HCT116 (cell line): ENCODE results near the gene SRD5A3.

ENCODE experiments used
- ATF3 ChIP-seq: IDR thresholded peaks from 2 replicates; pipeline ENCODE4 v1.6.1; 2012
- CTCF ChIP-seq, 3 experiments: fragments of 200-600 bp in 1 of 3; sonication (generic) in 1 of 3; IDR thresholded peaks in 2 of 3; conservative IDR thresholded peaks in 1 of 3; 2 replicates each; pipeline ENCODE4 v1.5.1; 2012 to 2017; ENCODE audit warnings: low read depth in 2 of 3, low read length in 2 of 3, antibody characterized with exemption in 1 of 3, borderline replicate concordance in 1 of 3, control low read depth in 1 of 3, mild to moderate bottlenecking in 1 of 3, mixed read lengths in 1 of 3, mixed run types in 1 of 3, moderate library complexity in 1 of 3; ENCODE audit not compliant: insufficient read depth in 1 of 3
- ELF1 ChIP-seq: IDR thresholded peaks from 2 replicates; pipeline ENCODE4 v1.6.1; 2012; ENCODE audit warnings: low read depth, borderline replicate concordance
- JUND ChIP-seq: IDR thresholded peaks from 2 replicates; pipeline ENCODE4 v1.6.1; 2012
- POLR2A ChIP-seq: IDR thresholded peaks from 2 replicates; pipeline ENCODE4 v1.7.0; 2011; ENCODE audit warnings: borderline replicate concordance; ENCODE audit not compliant: insufficient read depth, insufficient read length; ENCODE audit errors: extremely low read depth
- POLR2AphosphoS5 ChIP-seq: IDR thresholded peaks from 2 replicates; pipeline ENCODE4 v1.6.1; 2011; ENCODE audit warnings: mild to moderate bottlenecking, low read depth, low read length, moderate library complexity
- RAD21 ChIP-seq: IDR thresholded peaks from 2 replicates; pipeline ENCODE4 v1.6.1; 2012; ENCODE audit warnings: low read depth, mild to moderate bottlenecking
- ZBTB33 ChIP-seq: IDR thresholded peaks from 2 replicates; pipeline ENCODE4 v1.6.1; 2011; ENCODE audit warnings: mild to moderate bottlenecking, low read length, moderate library complexity; ENCODE audit not compliant: insufficient replicate concordance; ENCODE audit errors: extremely low read depth
- ZNF274 ChIP-seq: fragments of 200-500 bp; sonication (Bioruptor generic); IDR thresholded peaks from 2 replicates; pipeline ENCODE4 v1.6.1; 2014; ENCODE audit warnings: mild to moderate bottlenecking, low read depth, low read length, inconsistent platforms

- TF ChIP-seq CTCF (IDR thresholded peaks at IDR 0.05 in 2 of 3, conservative IDR thresholded peaks at IDR 0.05 in 1 of 3; ENCODE audit: borderline replicate concordance in 1 of 3, insufficient read depth in 1 of 3, low read depth in 2 of 3, low read length in 2 of 3) (no peak), ELF1 (no peak), JUND (no peak), POLR2A (no peak), ZBTB33 (no peak), ATF3 (no peak), ZNF274 (no peak), POLR2AphosphoS5 (no peak), RAD21 (no peak)
These were observed 17.8 kb downstream of the SRD5A3 start for GRCh38 chr4:55363691-55364351.
